AG09319 (cell line): ENCODE data around the gene CERKL.

Experiments
- DNase-seq: peaks from one replicate; pipeline ENCODE4 v3.0.0-alpha.2; 2010; ENCODE audit warnings: low read depth; ENCODE audit errors: extremely low read depth
- TF ChIP-seq, protein P1 (sequence below): IDR thresholded peaks from 2 replicates; pipeline ENCODE4 v1.5.1; 2011; ENCODE audit warnings: low read depth, mild to moderate bottlenecking, inconsistent platforms, low read length, moderate library complexity

Gene CERKL

GRCh38 chr2:181621779-181622490, 35.0 kb downstream of the CERKL start:
- no peak for DNase-seq

DNA sequence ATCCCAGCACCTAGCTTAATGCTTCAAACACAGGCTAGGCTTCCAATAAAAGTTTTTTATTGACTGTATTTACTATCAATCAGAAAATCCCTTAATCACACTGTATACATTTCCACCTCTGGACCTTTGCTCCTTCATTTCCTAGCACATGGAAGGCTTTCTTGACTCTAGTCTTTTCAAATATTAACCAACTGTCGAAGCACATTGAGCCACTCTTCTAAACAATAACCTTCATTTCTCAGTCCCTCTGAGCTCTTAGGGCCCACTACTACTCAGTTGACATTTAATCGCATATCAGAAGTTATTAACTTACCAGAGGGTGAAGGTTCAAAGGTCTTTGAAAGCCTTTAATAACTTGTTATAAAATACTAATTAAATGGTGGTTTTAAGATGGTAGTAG, 37.4 kb downstream of the CERKL start:
- no peak for DNase-seq
- TF ChIP-seq, protein P1, sequence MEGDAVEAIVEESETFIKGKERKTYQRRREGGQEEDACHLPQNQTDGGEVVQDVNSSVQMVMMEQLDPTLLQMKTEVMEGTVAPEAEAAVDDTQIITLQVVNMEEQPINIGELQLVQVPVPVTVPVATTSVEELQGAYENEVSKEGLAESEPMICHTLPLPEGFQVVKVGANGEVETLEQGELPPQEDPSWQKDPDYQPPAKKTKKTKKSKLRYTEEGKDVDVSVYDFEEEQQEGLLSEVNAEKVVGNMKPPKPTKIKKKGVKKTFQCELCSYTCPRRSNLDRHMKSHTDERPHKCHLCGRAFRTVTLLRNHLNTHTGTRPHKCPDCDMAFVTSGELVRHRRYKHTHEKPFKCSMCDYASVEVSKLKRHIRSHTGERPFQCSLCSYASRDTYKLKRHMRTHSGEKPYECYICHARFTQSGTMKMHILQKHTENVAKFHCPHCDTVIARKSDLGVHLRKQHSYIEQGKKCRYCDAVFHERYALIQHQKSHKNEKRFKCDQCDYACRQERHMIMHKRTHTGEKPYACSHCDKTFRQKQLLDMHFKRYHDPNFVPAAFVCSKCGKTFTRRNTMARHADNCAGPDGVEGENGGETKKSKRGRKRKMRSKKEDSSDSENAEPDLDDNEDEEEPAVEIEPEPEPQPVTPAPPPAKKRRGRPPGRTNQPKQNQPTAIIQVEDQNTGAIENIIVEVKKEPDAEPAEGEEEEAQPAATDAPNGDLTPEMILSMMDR, result no peak

More at GRCh38 chr2:181621779-181622490, 35.0 kb downstream of the CERKL start:
- TF ChIP-seq, protein P1, result no peak

DNA sequence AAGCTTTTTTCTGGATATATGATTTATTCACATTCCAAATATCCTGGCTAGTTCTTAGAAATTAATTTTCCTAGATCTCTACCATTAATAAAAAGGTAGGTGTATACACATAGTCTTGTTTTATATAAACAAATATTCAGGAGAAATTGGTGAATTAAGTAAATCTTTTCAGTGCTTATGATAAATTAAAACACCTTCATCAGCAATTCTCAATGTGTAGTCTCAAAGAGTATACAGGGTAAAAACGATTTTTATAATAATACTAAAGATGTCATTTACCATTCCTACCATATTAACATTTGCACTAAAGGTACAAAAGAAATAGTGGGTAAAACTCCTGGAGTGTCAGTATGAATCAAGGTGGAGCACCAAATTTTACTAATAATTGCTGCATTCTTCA, 40.2 kb downstream of the CERKL start:
- DNase-seq, result no peak
- TF ChIP-seq, protein P1, result no peak

DNA sequence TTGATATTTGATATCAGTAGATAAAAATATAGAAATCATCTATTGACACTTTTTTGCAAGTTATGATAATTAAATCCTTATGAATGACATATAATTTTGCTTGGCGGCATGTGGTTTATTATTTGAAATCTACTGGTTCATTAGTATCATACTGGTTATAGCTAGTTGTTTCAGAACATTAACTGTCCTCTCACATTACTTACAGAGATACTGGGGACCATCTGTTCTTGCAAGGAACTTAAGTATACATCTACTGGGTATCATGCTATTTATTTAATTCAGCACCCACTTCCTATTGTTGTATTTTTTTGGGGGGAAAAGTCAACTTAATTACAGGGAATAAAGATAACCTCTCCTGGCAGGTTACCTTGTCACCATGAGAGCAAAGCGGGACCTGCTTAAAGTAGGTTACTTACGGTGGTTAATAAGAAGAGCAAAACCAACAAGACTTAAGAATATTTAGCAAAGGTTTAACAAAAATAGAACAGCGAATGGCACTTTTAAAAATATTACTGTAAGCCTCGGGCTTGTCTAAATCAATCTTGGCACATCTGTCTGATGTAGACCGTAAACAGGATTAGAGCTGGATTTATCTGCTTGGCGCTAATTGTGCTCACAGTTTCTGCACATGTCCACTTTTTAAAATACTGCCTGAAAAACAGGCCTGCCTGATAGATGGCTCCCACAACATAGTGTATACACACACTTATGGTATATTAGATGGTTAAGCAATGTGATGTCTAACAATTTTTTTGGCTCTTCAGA, 41.8 kb downstream of the CERKL start:
- DNase-seq, result no peak
- TF ChIP-seq, protein P1, result no peak

- TF ChIP-seq, protein P1, result no peak
- DNase-seq, result no peak
These were observed 43.7 kb downstream of the CERKL start for GRCh38 chr2:181613241-181613640.

GRCh38 chr2:181607629-181608590, 49.0 kb downstream of the CERKL start:
- TF ChIP-seq, protein P1, result no peak

More at GRCh38 chr2:181607629-181608590, 49.0 kb downstream of the CERKL start:
- DNase-seq, result no peak
